Measurements from ENCODE around the gene KRTAP4-12.
"Not testable (repeated sequence)": the region's sequence is repeated elsewhere in the genome, so short reads cannot be mapped to it uniquely, and the experiment has no call there.

GRCh38 chr17:41083427-41083826 lies 40.6 kb downstream of the KRTAP4-12 start:
- TF ChIP-seq FOXM1 (IDR thresholded peaks at IDR 0.05; ENCODE audit: borderline replicate concordance); SUZ12 (IDR thresholded peaks at IDR 0.05): not testable (repeated sequence)

Measured in HEK293T (cell line).